Measurements from ENCODE around the gene ARL6IP1.
A peak's percentile ranks its signal among the peaks of the same experiment; 100 is the strongest.

The ARL6IP1 gene

GRCh38 chr16:18796377-18796776 lies 5.0 kb downstream of the ARL6IP1 start:
- TF ChIP-seq REST (IDR thresholded peaks at IDR 0.05; ENCODE audit: insufficient read depth in 1 of 2, low read depth in 2 of 2, low read length in 2 of 2) (no peak), TAF1 (IDR thresholded peaks at IDR 0.05; ENCODE audit: borderline replicate concordance, insufficient read depth, low read length) (no peak), FOXP2 (optimal IDR thresholded peaks at IDR 0.05; ENCODE audit: borderline replicate concordance, extremely low read depth, extremely low read length, insufficient read depth) (no peak), SIN3A (IDR thresholded peaks at IDR 0.05; ENCODE audit: borderline replicate concordance, insufficient read depth, low read length) (no peak), POLR2AphosphoS5 (IDR thresholded peaks at IDR 0.05; ENCODE audit: low read depth, low read length) (no peak)

GRCh38 chr16:18792836-18793433 lies 8.4 kb downstream of the ARL6IP1 start:
- TF ChIP-seq REST (IDR thresholded peaks at IDR 0.05; ENCODE audit: insufficient read depth in 1 of 2, low read depth in 2 of 2, low read length in 2 of 2) (no peak), FOXP2 (optimal IDR thresholded peaks at IDR 0.05; ENCODE audit: borderline replicate concordance, extremely low read depth, extremely low read length, insufficient read depth) (no peak), POLR2AphosphoS5 (IDR thresholded peaks at IDR 0.05; ENCODE audit: low read depth, low read length) (no peak), TAF1 (IDR thresholded peaks at IDR 0.05; ENCODE audit: borderline replicate concordance, insufficient read depth, low read length) (no peak), SIN3A (IDR thresholded peaks at IDR 0.05; ENCODE audit: borderline replicate concordance, insufficient read depth, low read length) (no peak)

GRCh38 chr16:18789850-18790706 lies 11.3 kb downstream of the ARL6IP1 start, which contains the start of gene RPS15A:
Gene RPS15A, minus strand, starts transcription at chr16:18790334. Its CDS starts 1,221 bp downstream, at chr16:18789113.
- TF ChIP-seq SIN3A (IDR thresholded peaks at IDR 0.05; ENCODE audit: borderline replicate concordance, insufficient read depth, low read length) (no peak), POLR2AphosphoS5 (IDR thresholded peaks at IDR 0.05; ENCODE audit: low read depth, low read length) (peak; percentile 98), FOXP2 (optimal IDR thresholded peaks at IDR 0.05; ENCODE audit: borderline replicate concordance, extremely low read depth, extremely low read length, insufficient read depth) (no peak), TAF1 (IDR thresholded peaks at IDR 0.05; ENCODE audit: borderline replicate concordance, insufficient read depth, low read length) (peak; percentile 96), REST (IDR thresholded peaks at IDR 0.05; ENCODE audit: insufficient read depth in 1 of 2, low read depth in 2 of 2, low read length in 2 of 2) (0 out of 4 replicates have a peak, but pooled peaks of 1 of the 2 experiments have one; percentile 62)

- TF ChIP-seq TAF1 (IDR thresholded peaks at IDR 0.05; ENCODE audit: borderline replicate concordance, insufficient read depth, low read length) (no peak), FOXP2 (optimal IDR thresholded peaks at IDR 0.05; ENCODE audit: borderline replicate concordance, extremely low read depth, extremely low read length, insufficient read depth) (no peak)
Observed at GRCh38 chr16:18789515-18789849, 11.9 kb downstream of the ARL6IP1 start.

GRCh38 chr16:18788828-18789514 lies 12.4 kb downstream of the ARL6IP1 start:
- TF ChIP-seq FOXP2 (optimal IDR thresholded peaks at IDR 0.05; ENCODE audit: borderline replicate concordance, extremely low read depth, extremely low read length, insufficient read depth), result no peak
- TF ChIP-seq REST (IDR thresholded peaks at IDR 0.05; ENCODE audit: insufficient read depth in 1 of 2, low read depth in 2 of 2, low read length in 2 of 2), result no peak
- TF ChIP-seq SIN3A (IDR thresholded peaks at IDR 0.05; ENCODE audit: borderline replicate concordance, insufficient read depth, low read length), result no peak
- no peak for TF ChIP-seq TAF1 (IDR thresholded peaks at IDR 0.05; ENCODE audit: borderline replicate concordance, insufficient read depth, low read length)
- no peak for TF ChIP-seq POLR2AphosphoS5 (IDR thresholded peaks at IDR 0.05; ENCODE audit: low read depth, low read length)
